HL-60 (cell line): ENCODE data around the gene DSE.
A peak's percentile ranks its signal among the peaks of the same experiment; 100 is the strongest.

Experiments used
- DNase-seq, 2 experiments: peaks; one replicate each; pipeline ENCODE4 v3.0.0-alpha.2; 2010 to 2020; ENCODE audit warnings: low read depth in 1 of 2, low spot score in 1 of 2
- H3K27ac ChIP-seq: fragments of 250-450 bp; sonication (Bioruptor Pico); replicated peaks from 2 replicates; pipeline ENCODE4 v1.5.1; 2020; ENCODE audit warnings: mild to moderate bottlenecking, moderate library complexity
- H3K27me3 ChIP-seq: fragments of 250-450 bp; sonication (Bioruptor Pico); 2 replicates; pipeline ENCODE4 v1.5.1; 2021; ENCODE audit warnings: mild to moderate bottlenecking, moderate library complexity; ENCODE audit not compliant: insufficient read depth, poor library complexity, severe bottlenecking
- H3K4me3 ChIP-seq: replicated peaks from 2 replicates; pipeline ENCODE4 v1.5.1; 2011; ENCODE audit warnings: mild to moderate bottlenecking, control low read depth, low read length; ENCODE audit not compliant: insufficient read depth
- CTCF ChIP-seq: IDR thresholded peaks from one replicate; pipeline ENCODE4 v1.5.1; 2011; ENCODE audit warnings: low read length, control low read depth, inconsistent platforms; ENCODE audit not compliant: insufficient read depth
- GABPA ChIP-seq: IDR thresholded peaks from 2 replicates; pipeline ENCODE4 v1.6.1; 2012; ENCODE audit warnings: low read depth
- POLR2AphosphoS5 ChIP-seq: IDR thresholded peaks from 2 replicates; pipeline ENCODE4 v1.6.1; 2012; ENCODE audit warnings: low read depth
- SPI1 ChIP-seq: IDR thresholded peaks from 2 replicates; pipeline ENCODE4 v1.6.1; 2012; ENCODE audit warnings: low read depth, mild to moderate bottlenecking, borderline replicate concordance
- TF ChIP-seq, protein P1 (sequence below): IDR thresholded peaks from 2 replicates; pipeline ENCODE4 v1.6.1; 2012; ENCODE audit warnings: low read depth; ENCODE audit not compliant: insufficient replicate concordance

DSE gene

GRCh38 chr6:116408491-116408890, 37.7 kb downstream of the DSE start:
- Histone ChIP-seq H3K4me3 (no peak overlapping the region), H3K27me3 (no peaks in the 10 kb centered on the region), H3K27ac (no peak overlapping the region)
- no peak for TF ChIP-seq POLR2AphosphoS5
- TF ChIP-seq, protein P1, sequence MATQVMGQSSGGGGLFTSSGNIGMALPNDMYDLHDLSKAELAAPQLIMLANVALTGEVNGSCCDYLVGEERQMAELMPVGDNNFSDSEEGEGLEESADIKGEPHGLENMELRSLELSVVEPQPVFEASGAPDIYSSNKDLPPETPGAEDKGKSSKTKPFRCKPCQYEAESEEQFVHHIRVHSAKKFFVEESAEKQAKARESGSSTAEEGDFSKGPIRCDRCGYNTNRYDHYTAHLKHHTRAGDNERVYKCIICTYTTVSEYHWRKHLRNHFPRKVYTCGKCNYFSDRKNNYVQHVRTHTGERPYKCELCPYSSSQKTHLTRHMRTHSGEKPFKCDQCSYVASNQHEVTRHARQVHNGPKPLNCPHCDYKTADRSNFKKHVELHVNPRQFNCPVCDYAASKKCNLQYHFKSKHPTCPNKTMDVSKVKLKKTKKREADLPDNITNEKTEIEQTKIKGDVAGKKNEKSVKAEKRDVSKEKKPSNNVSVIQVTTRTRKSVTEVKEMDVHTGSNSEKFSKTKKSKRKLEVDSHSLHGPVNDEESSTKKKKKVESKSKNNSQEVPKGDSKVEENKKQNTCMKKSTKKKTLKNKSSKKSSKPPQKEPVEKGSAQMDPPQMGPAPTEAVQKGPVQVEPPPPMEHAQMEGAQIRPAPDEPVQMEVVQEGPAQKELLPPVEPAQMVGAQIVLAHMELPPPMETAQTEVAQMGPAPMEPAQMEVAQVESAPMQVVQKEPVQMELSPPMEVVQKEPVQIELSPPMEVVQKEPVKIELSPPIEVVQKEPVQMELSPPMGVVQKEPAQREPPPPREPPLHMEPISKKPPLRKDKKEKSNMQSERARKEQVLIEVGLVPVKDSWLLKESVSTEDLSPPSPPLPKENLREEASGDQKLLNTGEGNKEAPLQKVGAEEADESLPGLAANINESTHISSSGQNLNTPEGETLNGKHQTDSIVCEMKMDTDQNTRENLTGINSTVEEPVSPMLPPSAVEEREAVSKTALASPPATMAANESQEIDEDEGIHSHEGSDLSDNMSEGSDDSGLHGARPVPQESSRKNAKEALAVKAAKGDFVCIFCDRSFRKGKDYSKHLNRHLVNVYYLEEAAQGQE = no peak
- no peak for TF ChIP-seq CTCF
- TF ChIP-seq SPI1 = no peak
- TF ChIP-seq GABPA = no peak
- no peak for DNase-seq

DNA sequence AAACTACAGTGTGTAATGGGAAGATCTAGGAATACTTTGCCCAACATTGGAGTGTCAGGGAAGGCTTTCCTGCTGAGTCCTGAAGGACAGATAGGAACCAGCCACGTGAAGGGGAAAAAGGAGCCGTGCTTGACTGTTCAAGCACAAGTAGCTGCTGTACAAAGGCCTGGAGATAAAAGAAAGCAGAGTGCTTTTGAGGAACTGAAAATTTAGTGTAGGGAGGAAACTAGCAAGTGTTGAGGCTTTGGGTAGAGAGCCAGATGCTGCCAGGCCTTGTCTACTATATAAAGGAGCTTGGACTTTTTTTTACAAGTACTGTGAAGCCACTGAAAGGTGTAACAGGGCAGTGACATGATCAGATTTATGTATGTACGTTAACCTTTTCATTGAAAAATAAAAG, 39.0 kb downstream of the DSE start:
- Histone ChIP-seq H3K4me3 (no peak overlapping the region), H3K27me3 (no peaks in the 10 kb centered on the region), H3K27ac (no peak overlapping the region)
- no peak for TF ChIP-seq GABPA
- peak; percentile 65; the same call in 1 of the 2 replicates for TF ChIP-seq SPI1
- TF ChIP-seq, protein P1 = no peak
- TF ChIP-seq CTCF = no peak
- TF ChIP-seq POLR2AphosphoS5 = no peak
- no peak for DNase-seq

GRCh38 chr6:116411284-116411623, 40.5 kb downstream of the DSE start:
- no peak for TF ChIP-seq GABPA
- no peak for TF ChIP-seq POLR2AphosphoS5
- TF ChIP-seq CTCF = no peak
- TF ChIP-seq, protein P1 = no peak
- no peak for TF ChIP-seq SPI1
- DNase-seq = no peak
- H3K4me3 ChIP-seq = no peak overlapping the region
- no peaks in the 10 kb centered on the region for H3K27me3 ChIP-seq
- no peak overlapping the region for H3K27ac ChIP-seq
